HL-60/S4 treated with retinoic acid at 250 ng/mL for 4 days and 3 days (cell line): Measurements from ENCODE around the gene TRMT5.

Experiments used
- in situ Hi-C: fragments of 300-500 bp; cut with MboI; formaldehyde crosslinking; loops from 2 replicates; pipeline ENCODE4 v1.7.0; 2022; ENCODE audit warnings: low sequenced_read_pairs

TRMT5 gene

GRCh38 chr14:60980811-60981632, at the start of gene TRMT5, which contains the start of gene SLC38A6:
TRMT5 (minus strand) TSS chr14:60981079; CDS start chr14:60980973, 106 bp downstream.
SLC38A6 (plus strand) TSS chr14:60981245; CDS start chr14:60981278, 33 bp downstream.
- in situ Hi-C loops: no loop called here

GRCh38 chr14:61026526-61026925, 45.6 kb upstream of the TRMT5 start:
- in situ Hi-C loops: no loop called here

- in situ Hi-C loops: no loop called here
These were observed 44.7 kb upstream of the TRMT5 start for GRCh38 chr14:61025251-61026223.

DNA sequence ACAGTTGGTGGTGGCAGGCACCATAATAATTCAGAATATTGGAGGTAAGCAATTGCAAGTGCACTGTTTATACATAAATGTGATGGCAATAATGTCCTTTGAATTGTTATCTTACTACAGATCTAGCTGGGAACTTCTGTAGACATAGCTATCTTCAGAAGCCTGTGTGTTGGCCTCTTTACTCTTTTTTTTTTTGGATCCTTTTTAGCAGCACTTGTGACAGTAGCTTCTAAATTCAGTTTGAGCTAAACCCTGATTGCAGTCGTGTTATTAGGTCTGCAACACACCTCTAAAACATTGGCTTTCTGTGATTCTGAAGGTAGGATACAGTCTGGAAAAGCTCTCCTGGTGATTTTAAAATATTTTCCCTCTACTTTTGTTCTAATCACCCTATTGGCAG, 38.7 kb upstream of the TRMT5 start:
- in situ Hi-C loops: loop anchor here (25.0 kb wide), 1 partner anchor 382 kb away; the partner anchor contains the start of gene SIX1

- in situ Hi-C loops: loop anchor here (25.0 kb wide), 1 partner anchor 366 kb away; the partner anchor contains the start of gene SIX1
These were observed 22.7 kb upstream of the TRMT5 start for GRCh38 chr14:61003571-61003970.

DNA sequence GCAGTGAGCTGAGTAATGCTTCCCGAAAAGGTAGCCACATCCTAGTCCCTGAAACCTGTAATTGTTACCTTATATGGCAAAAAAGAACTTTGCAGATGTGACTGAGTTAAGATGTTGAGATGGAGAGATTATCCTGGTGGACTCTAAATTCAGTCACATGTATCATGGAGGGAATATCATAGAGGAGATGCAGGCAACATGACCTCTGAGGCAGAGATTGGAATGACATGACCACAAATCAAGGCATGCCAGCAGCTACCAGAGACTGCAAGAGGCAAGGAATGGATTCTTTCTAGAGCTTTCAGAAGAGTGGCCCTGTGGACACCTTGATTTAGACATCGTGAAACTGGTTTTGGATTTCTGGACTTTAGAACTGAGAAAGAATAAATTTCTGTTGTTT, 18.7 kb upstream of the TRMT5 start:
- in situ Hi-C loops: no loop called here

DNA sequence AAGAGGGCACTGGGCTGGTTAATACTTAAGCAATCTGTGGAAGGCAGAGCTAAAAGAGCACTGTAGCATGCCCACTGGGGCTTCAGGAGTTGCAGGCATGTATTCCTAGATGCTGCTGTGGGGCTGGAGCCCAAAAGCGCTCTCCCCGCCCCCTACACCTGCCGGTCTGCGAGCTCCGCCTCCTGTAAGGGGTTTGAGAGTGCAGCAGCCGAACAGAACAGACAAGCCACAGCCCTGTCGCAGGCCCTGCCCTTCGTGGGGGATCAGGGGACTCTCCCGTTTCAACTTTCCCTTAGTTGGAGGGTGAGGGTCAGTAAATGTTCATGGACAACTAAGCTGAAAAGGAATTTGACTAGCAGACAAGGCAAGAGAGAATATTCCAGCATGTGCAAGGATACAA, 17.7 kb upstream of the TRMT5 start:
- in situ Hi-C loops: no loop called here

- in situ Hi-C loops: no loop called here
These were observed 8.7 kb upstream of the TRMT5 start for GRCh38 chr14:60989599-60989998.

DNA sequence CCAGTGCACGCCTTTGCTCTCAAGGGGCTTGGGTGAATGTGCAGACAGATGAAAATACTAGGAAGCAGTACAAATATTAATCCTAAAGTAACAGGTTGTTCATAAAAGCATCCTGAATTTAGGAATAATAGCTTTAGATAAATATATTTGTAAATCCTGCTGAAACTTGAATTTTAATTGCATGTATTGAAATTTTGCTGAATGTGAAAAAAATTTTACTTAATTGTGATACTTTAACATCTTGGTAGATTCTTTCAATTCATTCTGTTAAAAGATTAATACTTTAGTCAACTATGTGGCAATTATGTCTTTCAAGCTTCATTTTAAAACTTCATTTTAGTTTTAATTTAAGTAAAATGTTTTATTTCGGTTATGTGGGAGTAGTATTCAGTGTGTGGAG, 5.6 kb upstream of the TRMT5 start:
- in situ Hi-C loops: no loop called here

GRCh38 chr14:60984196-60984595, 3.3 kb upstream of the TRMT5 start:
- in situ Hi-C loops: no loop called here

GRCh38 chr14:60981633-60982455, 965 bp upstream of the TRMT5 start:
- in situ Hi-C loops: no loop called here

GRCh38 chr14:60977847-60978246, 3.0 kb downstream of the TRMT5 start:
- in situ Hi-C loops: no loop called here

- in situ Hi-C loops: no loop called here
These were observed 5.3 kb downstream of the TRMT5 start for GRCh38 chr14:60975551-60975950.

GRCh38 chr14:60974090-60974651, 6.7 kb downstream of the TRMT5 start:
- in situ Hi-C loops: no loop called here

GRCh38 chr14:60973070-60973469, 7.8 kb downstream of the TRMT5 start:
- in situ Hi-C loops: no loop called here

GRCh38 chr14:60972295-60972694, 8.6 kb downstream of the TRMT5 start:
- in situ Hi-C loops: no loop called here

DNA sequence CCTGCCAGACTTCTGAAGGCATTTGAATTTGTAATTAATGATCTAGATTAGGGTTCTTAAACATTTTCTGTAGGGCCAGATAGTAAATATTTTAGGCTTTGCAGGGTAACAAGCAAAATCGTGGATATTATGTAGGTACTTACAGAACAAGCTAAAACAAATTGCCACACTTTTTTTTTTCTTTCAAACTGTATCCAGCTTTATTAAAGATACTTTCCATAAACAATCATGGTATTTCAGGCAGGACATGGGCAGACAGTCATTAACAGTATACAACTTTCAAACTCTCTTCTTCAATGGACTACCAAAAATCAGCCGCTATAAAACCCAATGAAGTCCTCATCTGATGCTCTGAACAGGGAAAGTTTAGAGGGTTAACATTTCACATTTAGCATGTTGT, 9.6 kb downstream of the TRMT5 start:
- in situ Hi-C loops: no loop called here

- in situ Hi-C loops: no loop called here
These were observed 10.7 kb downstream of the TRMT5 start for GRCh38 chr14:60970146-60970545.

DNA sequence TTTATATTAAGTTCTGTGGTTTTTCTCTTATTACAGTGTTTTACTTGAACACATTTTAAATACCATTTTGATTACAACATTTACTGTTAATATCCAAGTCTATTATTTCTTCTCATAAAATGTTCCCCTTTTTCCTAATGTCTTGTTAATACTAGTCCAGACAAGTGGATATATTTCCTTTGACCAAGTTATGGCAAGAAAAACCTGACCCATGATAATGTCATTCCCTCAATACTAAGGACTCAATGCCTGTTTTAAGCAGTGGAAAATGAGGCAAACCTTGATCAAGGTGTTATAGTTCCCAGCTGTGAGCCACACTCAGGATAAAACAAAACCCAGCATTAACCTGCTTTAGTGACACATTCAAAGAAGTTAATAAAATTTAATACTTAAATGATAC, 12.2 kb downstream of the TRMT5 start:
- in situ Hi-C loops: no loop called here

DNA sequence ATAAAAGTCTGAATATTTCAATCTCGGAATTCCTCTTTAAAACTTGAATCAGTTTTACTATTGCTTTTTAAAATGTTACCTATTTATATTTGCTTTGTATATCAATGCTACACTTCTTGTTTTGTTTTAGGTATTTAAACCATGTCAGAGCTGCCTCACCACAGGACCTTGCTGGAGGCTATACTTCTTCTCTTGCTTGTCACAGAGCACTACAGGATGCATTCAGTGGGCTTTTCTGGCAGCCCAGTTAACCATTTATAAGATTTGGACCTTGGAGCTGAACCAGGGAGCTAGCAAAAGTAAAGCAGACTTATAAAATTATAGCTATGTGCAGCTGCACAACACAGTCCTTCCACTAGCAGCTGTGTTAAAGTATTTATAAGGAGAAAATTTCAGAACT, 12.8 kb downstream of the TRMT5 start:
- in situ Hi-C loops: no loop called here
